Ishikawa (cell line): ENCODE results near the gene CYBC1.

ENCODE experiments used
- CEBPB ChIP-seq: IDR thresholded peaks from 2 replicates; pipeline ENCODE4 v1.6.1; 2012
- CREB1 ChIP-seq: IDR thresholded peaks from 2 replicates; pipeline ENCODE4 v1.6.1; 2012; ENCODE audit warnings: low read depth
- EGR1 ChIP-seq: IDR thresholded peaks from 2 replicates; pipeline ENCODE4 v1.6.1; 2012
- EP300 ChIP-seq: IDR thresholded peaks from 2 replicates; pipeline ENCODE4 v1.6.1; 2012; ENCODE audit warnings: borderline replicate concordance
- FOXM1 ChIP-seq: IDR thresholded peaks from 2 replicates; pipeline ENCODE4 v1.6.1; 2012; ENCODE audit warnings: low read depth, borderline replicate concordance
- NFIC ChIP-seq: IDR thresholded peaks from 2 replicates; pipeline ENCODE4 v1.6.1; 2012
- RAD21 ChIP-seq: IDR thresholded peaks from 2 replicates; pipeline ENCODE4 v1.6.1; 2012; ENCODE audit warnings: low read depth
- TAF1 ChIP-seq: IDR thresholded peaks from 2 replicates; pipeline ENCODE4 v1.6.1; 2012; ENCODE audit warnings: low read depth, mild to moderate bottlenecking
- TCF12 ChIP-seq: IDR thresholded peaks from 2 replicates; pipeline ENCODE4 v1.6.1; 2012; ENCODE audit warnings: low read depth
- TEAD4 ChIP-seq: IDR thresholded peaks from 2 replicates; pipeline ENCODE4 v1.6.1; 2012
- YY1 ChIP-seq: IDR thresholded peaks from 2 replicates; pipeline ENCODE4 v1.6.1; 2012; ENCODE audit warnings: low read depth
- ZBTB7A ChIP-seq: IDR thresholded peaks from 2 replicates; pipeline ENCODE4 v1.6.1; 2012; ENCODE audit warnings: low read depth
- TF ChIP-seq, protein P1 (sequence below): IDR thresholded peaks from 2 replicates; pipeline ENCODE4 v1.6.1; 2012
- TF ChIP-seq, protein P2 (sequence below): IDR thresholded peaks from 2 replicates; pipeline ENCODE4 v1.6.1; 2012; ENCODE audit warnings: low read depth, mild to moderate bottlenecking
- TF ChIP-seq, protein P3 (sequence below): IDR thresholded peaks from 2 replicates; pipeline ENCODE4 v1.6.1; 2012

CYBC1 gene

DNA sequence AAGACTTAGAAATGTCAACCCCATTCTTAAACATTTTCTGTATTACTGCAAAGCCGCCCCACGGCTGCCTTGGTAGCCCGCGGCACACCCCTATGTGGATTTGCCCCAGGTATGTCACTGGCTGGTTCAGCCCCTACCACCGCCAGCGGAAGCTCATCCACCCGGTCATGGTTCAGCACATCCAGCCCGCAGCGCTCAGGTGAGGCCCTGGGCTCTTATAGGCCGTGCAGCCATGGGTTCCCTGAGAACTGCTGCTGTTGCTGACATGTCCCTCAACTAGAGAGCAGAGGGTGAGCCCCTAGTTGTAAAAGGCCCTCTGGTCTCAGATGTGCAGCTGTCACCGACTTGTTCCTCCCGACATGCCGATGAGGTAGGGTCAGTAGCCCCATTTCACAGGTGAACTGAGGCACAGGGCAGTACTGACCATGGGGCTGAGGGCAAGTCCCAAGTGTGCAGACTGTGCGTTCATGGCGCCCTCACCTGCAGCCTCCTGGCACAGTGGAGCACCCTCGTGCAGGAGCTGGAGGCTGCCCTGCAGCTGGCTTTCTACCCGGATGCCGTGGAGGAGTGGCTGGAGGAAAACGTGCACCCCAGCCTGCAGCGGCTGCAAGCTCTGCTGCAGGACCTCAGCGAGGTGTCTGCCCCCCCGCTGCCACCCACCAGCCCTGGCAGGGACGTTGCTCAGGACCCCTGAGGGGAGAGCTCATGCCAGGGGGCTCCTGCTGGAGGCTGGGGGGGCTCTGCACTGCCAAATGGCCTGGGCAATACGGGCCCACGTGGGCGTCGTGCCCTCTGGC, 8.7 kb downstream of the CYBC1 start:
- no peak for TF ChIP-seq EP300
- TF ChIP-seq EGR1, result no peak
- no peak for TF ChIP-seq FOXM1
- no peak for TF ChIP-seq TAF1
- TF ChIP-seq NFIC, result no peak
- TF ChIP-seq TEAD4, result no peak
- TF ChIP-seq, protein P1, sequence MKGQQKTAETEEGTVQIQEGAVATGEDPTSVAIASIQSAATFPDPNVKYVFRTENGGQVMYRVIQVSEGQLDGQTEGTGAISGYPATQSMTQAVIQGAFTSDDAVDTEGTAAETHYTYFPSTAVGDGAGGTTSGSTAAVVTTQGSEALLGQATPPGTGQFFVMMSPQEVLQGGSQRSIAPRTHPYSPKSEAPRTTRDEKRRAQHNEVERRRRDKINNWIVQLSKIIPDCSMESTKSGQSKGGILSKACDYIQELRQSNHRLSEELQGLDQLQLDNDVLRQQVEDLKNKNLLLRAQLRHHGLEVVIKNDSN, result no peak
- no peak for TF ChIP-seq ZBTB7A
- no peak for TF ChIP-seq TCF12
- TF ChIP-seq, protein P2, sequence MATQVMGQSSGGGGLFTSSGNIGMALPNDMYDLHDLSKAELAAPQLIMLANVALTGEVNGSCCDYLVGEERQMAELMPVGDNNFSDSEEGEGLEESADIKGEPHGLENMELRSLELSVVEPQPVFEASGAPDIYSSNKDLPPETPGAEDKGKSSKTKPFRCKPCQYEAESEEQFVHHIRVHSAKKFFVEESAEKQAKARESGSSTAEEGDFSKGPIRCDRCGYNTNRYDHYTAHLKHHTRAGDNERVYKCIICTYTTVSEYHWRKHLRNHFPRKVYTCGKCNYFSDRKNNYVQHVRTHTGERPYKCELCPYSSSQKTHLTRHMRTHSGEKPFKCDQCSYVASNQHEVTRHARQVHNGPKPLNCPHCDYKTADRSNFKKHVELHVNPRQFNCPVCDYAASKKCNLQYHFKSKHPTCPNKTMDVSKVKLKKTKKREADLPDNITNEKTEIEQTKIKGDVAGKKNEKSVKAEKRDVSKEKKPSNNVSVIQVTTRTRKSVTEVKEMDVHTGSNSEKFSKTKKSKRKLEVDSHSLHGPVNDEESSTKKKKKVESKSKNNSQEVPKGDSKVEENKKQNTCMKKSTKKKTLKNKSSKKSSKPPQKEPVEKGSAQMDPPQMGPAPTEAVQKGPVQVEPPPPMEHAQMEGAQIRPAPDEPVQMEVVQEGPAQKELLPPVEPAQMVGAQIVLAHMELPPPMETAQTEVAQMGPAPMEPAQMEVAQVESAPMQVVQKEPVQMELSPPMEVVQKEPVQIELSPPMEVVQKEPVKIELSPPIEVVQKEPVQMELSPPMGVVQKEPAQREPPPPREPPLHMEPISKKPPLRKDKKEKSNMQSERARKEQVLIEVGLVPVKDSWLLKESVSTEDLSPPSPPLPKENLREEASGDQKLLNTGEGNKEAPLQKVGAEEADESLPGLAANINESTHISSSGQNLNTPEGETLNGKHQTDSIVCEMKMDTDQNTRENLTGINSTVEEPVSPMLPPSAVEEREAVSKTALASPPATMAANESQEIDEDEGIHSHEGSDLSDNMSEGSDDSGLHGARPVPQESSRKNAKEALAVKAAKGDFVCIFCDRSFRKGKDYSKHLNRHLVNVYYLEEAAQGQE, result no peak
- TF ChIP-seq YY1, result no peak
- no peak for TF ChIP-seq RAD21
- no peak for TF ChIP-seq CREB1
- TF ChIP-seq CEBPB, result no peak
- TF ChIP-seq, protein P3, sequence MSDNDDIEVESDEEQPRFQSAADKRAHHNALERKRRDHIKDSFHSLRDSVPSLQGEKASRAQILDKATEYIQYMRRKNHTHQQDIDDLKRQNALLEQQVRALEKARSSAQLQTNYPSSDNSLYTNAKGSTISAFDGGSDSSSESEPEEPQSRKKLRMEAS, result no peak

DNA sequence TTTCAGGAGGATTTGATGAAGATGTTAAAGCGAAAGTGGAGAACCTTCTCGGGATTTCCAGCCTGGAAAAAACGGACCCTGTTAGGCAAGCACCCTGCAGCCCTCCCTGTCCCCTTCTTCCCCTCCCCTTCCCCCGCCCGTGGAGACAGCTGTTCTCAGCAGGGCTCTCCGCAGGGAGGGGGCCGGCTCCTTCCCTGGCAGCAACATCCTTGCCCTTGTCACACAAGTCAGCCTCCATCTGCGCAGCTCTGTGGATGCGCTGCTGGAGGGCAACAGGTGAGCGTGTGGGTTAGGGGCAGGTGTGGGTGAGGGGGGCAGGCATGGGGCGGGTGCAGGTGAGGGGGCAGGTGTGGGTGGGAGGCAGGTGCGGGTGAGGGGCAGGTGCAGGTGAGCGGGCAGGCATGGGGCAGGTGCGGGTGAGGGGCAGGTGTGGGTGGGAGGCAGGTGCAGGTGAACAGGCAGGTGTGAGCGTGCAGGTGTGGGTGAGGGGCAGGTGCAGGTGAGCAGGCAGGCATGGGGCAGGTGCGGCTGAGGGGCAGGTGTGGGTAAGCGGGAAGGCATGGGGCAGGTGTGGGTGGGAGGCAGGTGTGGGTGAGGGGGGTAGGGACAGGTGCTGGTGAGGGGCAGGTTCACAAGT, 9.4 kb downstream of the CYBC1 start:
- no peak for TF ChIP-seq TEAD4
- no peak; the same call in 1 of the 2 replicates for TF ChIP-seq TCF12
- no peak for TF ChIP-seq TAF1
- TF ChIP-seq NFIC, result no peak
- TF ChIP-seq CREB1, result no peak
- TF ChIP-seq, protein P2, result no peak
- no peak for TF ChIP-seq YY1
- TF ChIP-seq FOXM1, result no peak
- TF ChIP-seq CEBPB, result no peak
- TF ChIP-seq, protein P3, result no peak
- no peak for TF ChIP-seq ZBTB7A
- TF ChIP-seq, protein P1, result no peak
- no peak for TF ChIP-seq EP300
- no peak for TF ChIP-seq RAD21

DNA sequence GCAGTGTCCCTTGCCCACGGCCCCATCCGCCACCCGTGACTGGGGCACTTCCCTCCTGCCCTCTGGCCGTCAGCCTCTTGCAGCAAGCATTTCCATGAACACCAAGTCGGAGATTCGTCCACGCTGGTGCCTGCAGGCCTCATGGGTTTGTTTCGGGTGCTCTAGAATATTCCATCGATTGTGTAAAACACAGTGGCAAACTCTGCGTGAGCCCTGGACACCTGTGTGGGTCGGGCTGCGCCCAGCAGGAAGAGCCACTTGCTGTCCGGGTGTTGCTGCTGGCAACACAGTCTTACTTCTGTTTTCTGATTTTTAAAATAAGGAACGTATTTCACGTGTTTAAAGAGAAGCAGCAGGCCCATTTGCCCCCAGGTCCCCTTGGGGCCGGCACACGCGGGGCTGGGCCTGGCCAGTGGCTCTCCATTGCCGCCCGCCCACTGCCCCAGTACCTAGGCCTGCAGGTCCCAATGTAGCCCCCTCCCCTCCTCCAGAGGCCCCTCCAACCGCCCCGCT, 10.0 kb downstream of the CYBC1 start:
- TF ChIP-seq FOXM1, result no peak
- TF ChIP-seq EP300, result no peak
- no peak for TF ChIP-seq RAD21
- no peak for TF ChIP-seq EGR1
- TF ChIP-seq YY1, result no peak
- no peak for TF ChIP-seq TCF12
- TF ChIP-seq NFIC, result no peak
- no peak for TF ChIP-seq TAF1
- TF ChIP-seq, protein P1, result no peak
- TF ChIP-seq ZBTB7A, result no peak
- no peak for TF ChIP-seq CREB1
- TF ChIP-seq CEBPB, result no peak
- TF ChIP-seq, protein P2, result no peak
- TF ChIP-seq, protein P3, result no peak
